Measurements from ENCODE around the gene WDR45.
A peak's percentile ranks its signal among the peaks of the same experiment; 100 is the strongest.
"Not testable (repeated sequence)": the region's sequence is repeated elsewhere in the genome, so short reads cannot be mapped to it uniquely, and the experiment has no call there.

WDR45 gene

GRCh38 chrX:49079489-49080428 is at the start of gene WDR45:
WDR45 (minus strand) TSS chrX:49079887; CDS start chrX:49078095, 1,792 bp downstream.
- peak; percentile 69 for DNase-seq (ENCODE audit: low spot score)

GRCh38 chrX:49129427-49129826 is 49.7 kb upstream of the WDR45 start:
- no peak for DNase-seq (ENCODE audit: low spot score)

GRCh38 chrX:49127742-49128258 is 48.1 kb upstream of the WDR45 start:
- DNase-seq (ENCODE audit: low spot score), result not testable (repeated sequence)

GRCh38 chrX:49122499-49122898 is 42.8 kb upstream of the WDR45 start:
- no peak for DNase-seq (ENCODE audit: low spot score)

GRCh38 chrX:49120091-49120490 is 40.4 kb upstream of the WDR45 start:
- DNase-seq (ENCODE audit: low spot score), result no peak

GRCh38 chrX:49117581-49117980 is 37.9 kb upstream of the WDR45 start:
- no peak for DNase-seq (ENCODE audit: low spot score)

GRCh38 chrX:49116716-49117115 is 37.0 kb upstream of the WDR45 start:
- no peak for DNase-seq (ENCODE audit: low spot score)

GRCh38 chrX:49116076-49116475 is 36.4 kb upstream of the WDR45 start:
- no peak for DNase-seq (ENCODE audit: low spot score)

- no peak for DNase-seq (ENCODE audit: low spot score)
These were observed 32.1 kb upstream of the WDR45 start for GRCh38 chrX:49111791-49112190.

GRCh38 chrX:49110417-49110816 is 30.7 kb upstream of the WDR45 start:
- DNase-seq (ENCODE audit: low spot score), result no peak

- DNase-seq (ENCODE audit: low spot score), result no peak
These were observed 29.0 kb upstream of the WDR45 start for GRCh38 chrX:49108641-49109040.

- peak; percentile 36 for DNase-seq (ENCODE audit: low spot score)
These were observed 27.2 kb upstream of the WDR45 start for GRCh38 chrX:49106930-49107329.

- no peak for DNase-seq (ENCODE audit: low spot score)
These were observed 26.6 kb upstream of the WDR45 start for GRCh38 chrX:49106296-49106695.

GRCh38 chrX:49103637-49104036 is 23.9 kb upstream of the WDR45 start:
- DNase-seq (ENCODE audit: low spot score), result no peak

- DNase-seq (ENCODE audit: low spot score), result no peak
These were observed 22.5 kb upstream of the WDR45 start for GRCh38 chrX:49102190-49102589.

- DNase-seq (ENCODE audit: low spot score), result peak; percentile 16
These were observed 21.9 kb upstream of the WDR45 start for GRCh38 chrX:49101629-49101984.

GRCh38 chrX:49100704-49101628 is 21.3 kb upstream of the WDR45 start:
- DNase-seq (ENCODE audit: low spot score), result peak; percentile 98

- DNase-seq (ENCODE audit: low spot score), result no peak
These were observed 16.7 kb upstream of the WDR45 start for GRCh38 chrX:49096419-49096818.

GRCh38 chrX:49089553-49089952 is 9.9 kb upstream of the WDR45 start:
- DNase-seq (ENCODE audit: low spot score), result no peak

GRCh38 chrX:49082271-49082871 is 2.7 kb upstream of the WDR45 start:
- no peak for DNase-seq (ENCODE audit: low spot score)

- no peak for DNase-seq (ENCODE audit: low spot score)
These were observed 1.7 kb downstream of the WDR45 start for GRCh38 chrX:49077941-49078340.

- DNase-seq (ENCODE audit: low spot score), result no peak
These were observed 4.3 kb downstream of the WDR45 start for GRCh38 chrX:49075347-49075746.
